GM20431 (cell line): Measurements from ENCODE around the gene HK2.
"Not testable (repeated sequence)": the region's sequence is repeated elsewhere in the genome, so short reads cannot be mapped to it uniquely, and the experiment has no call there.

Experiments used
- in situ Hi-C: fragments of 300-500 bp; cut with MseI, MboI; formaldehyde crosslinking; loops from one replicate; pipeline ENCODE4 v1.15.0; 2020; ENCODE audit warnings: low sequenced_read_pairs; ENCODE audit not compliant: unreplicated experiment

HK2 gene

DNA sequence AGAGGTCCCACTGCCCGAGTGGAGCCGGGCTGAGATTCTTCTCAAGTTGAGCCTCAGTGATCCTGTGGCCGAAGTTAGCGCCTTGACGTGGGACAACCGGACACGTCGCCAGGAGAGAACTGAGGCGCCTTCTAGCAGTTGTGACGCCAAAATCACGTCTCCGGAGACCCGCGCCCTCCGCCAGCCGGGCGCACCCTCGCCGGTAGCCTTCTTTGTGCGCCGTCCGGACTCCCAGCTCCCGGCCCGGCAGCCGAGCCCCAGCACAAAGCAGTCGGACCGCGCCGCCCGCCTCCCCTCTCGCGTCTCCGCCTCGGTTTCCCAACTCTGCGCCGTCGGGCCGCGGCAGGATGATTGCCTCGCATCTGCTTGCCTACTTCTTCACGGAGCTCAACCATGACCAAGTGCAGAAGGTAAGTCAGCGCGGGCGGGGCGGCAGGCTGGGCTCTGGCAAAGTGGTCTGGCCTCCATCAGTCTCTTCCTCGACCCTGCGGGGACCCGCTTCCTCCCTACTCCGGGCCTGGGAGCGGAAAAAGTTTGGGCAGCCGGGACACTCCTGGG, 386 bp downstream of the HK2 start:
- in situ Hi-C loops = loop anchor here (10.0 kb wide), 1 partner anchor 260 kb away; no protein-coding TSS in a partner anchor

DNA sequence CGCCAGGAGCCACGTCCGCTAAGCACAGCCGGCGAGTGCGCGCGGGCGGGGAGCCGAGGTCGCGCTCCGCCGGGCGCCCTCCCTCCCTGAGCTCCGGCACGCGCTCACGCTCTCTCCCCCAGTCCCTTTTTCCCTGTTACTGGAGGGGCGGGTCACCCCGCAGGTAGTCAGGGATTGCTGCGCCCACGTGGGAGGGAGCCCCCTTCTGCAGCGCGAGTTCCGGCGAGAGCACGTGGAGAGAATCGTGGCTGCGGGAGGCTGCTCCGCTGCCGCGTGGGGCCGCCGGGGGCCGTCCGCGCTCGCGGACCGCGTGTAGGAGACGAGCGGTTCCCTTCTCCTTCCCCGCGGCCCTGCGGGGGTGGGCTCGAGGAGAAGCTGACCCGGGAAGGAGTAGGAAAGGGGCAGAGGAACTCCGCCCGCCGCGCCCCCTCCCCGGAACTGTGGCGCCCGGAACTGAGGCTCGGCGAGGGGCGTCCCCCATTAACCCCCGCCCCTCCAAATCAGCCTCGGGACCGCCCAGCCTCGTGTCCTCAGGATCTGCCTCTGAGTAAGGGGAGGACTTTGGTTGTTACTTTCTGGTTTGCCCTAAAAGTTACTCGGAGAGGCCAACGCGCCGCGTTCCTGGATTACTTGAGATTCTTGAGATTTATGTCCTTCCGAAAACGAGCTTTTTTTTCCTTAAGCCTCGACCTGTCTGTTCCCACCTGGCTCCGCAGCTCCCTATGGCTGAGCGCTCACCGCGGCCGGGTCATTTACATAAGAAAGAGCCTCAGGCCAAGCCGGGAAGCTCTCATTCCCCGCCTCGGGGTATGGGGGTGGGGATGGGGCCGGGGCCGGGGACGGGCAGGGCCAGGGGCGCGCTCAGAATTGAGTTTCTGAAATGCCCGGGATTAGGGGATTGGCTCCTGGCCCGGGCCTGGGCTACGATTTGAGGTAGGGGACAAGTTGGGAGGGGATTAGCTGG, 1.1 kb downstream of the HK2 start:
- in situ Hi-C loops = loop anchor here (10.0 kb wide), 1 partner anchor 260 kb away; no protein-coding TSS in a partner anchor

DNA sequence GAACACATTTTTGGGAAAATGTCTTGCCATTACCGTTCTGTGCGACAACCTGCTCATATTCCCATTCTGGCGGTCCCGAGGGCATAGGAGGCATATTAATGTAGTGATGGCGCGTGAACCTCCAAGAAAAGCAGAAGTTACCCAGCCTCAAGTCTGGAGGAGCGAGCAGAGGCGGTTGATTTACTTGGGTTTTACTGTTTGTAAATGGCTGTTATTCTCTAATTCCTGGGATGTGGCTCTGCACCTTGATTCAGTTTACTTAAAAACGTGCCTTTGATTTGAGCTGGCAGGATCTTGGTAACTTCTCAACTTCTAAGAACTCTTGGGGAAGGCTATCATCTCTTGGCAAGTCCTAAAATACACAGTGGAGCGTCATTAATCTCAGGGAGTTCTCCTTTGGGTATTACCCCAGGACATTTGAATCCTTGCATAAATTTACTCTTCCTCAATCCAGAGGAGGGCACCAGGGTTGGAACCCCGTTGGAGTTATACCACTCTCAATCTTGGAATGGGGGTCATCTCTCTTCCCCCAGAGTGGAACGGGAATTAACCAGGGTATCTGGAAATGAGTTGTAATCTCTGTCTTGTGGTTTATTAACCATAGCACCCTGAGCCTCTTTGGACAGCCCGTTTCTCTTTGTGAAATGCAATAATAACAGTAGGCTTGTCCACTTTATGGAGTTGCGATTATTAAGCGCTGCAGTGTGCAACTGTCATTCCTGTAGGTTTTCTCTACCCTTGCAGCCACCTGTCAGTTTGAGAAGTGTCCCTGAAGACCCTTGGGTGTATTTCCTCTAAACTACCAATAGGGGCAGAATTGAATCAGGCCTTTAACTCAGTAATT, 2.1 kb downstream of the HK2 start:
- in situ Hi-C loops = loop anchor here (10.0 kb wide), 1 partner anchor 261 kb away; no protein-coding TSS in a partner anchor

DNA sequence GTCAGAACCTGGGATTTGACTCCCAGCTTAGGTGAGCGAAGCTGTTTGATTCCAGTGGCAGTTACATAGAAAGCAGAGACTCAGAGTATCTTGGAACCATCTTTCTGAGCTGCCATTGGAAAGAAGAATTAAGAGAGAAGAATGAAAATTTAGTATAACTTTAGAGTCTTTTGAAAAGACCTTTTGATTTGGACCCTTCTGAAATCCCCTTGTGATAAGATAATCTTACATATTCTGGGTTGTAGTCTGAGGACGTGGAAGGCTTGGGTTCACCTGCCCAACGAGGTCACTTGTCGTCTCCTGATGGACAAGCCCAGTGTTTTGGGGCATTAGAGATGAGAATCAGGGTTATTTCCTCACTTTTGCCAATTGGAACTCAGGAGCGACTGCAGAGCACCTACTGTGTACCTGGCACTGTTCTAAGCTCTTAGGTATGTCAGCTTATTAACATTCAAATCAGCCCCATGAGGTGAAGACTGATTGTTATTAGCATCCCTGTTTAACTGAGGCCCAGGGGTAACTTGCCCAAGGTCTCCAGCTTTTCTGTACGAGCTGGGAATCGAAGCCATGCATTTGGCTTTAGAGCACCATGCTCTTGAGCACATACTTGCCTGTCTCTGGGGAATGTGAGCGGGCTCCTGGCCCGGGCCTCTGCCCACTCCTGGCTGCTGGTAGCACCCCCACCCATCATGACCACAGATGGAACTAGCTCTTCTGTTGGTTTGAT, 2.9 kb downstream of the HK2 start:
- in situ Hi-C loops = loop anchor here (10.0 kb wide), 1 partner anchor 262 kb away; no protein-coding TSS in a partner anchor

DNA sequence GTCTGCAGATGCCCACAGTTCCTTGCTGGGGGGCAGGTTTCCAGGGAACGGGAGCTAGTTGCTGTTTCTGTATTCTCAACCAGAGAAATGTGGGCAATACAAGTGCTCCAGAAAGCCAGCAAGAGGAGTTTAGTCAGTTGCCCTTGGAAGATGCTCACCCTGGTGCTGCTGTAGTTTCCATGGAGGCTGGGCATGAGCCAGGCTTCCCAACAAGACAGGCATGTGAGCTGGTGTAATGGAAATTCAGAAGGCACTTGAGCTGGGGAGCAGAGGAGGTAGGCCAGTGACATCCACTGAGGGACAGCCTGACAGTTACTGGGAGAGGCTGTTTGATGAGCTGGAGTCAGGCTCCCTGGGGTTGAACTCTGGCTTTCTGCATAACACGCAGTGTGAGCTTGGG, 7.7 kb downstream of the HK2 start:
- in situ Hi-C loops = no loop called here

DNA sequence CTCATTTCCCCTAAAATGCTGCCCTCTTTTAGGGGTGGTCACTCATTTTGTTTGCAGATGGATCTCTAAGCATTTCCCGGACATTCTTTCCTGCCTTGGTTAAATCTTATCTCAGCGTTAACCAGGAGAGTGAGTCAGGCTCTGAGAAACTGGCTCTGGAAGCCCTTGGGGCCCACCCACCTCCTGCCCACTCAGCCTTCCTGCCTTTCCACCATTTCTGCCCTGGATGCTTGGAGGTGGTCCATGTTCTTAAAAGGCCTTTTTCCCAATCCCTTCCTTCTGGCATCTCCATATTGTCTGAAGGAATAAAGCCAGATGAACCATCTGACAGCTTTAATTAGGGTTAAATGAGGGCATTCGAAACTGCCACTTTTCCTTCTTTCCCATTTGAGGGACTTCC, 9.5 kb downstream of the HK2 start:
- in situ Hi-C loops = no loop called here

DNA sequence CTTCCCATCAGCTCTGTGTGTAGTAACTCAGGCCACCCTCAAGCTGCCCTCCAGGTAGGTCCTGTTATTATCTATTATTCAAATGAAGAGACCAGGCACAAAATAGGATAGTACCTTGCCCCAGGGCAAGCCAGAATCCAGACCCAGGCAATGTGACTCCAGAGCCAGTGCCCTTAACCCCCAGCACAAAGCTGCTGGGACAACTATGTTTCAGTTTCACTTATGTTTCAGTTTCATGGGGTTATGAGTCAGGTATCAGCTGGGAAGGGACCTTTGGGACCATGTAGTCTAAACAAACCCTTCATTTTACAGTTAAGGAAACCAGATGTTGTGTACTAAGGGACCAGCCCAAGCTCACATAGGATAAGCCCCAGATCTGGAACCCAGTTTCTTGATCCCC, 10.0 kb downstream of the HK2 start:
- in situ Hi-C loops = no loop called here

DNA sequence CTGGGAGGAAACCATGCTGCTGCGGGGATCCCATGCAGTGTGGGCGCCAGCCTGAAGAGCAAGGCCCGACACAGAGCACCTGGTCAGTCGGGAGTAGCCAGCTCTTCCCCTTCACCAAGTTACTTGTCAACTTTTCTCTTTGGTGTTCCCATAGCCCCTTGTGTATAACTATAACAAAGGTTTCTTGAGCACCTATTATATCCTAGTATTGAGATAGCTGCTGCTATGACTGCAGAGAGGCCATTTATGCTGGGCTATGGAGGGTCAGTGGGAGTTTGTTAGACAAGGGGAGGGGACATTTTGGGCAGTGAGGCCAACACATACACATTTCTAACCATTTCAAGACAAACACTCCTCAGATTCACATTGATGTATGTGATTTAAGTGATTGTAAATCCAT, 10.8 kb downstream of the HK2 start:
- in situ Hi-C loops = no loop called here

DNA sequence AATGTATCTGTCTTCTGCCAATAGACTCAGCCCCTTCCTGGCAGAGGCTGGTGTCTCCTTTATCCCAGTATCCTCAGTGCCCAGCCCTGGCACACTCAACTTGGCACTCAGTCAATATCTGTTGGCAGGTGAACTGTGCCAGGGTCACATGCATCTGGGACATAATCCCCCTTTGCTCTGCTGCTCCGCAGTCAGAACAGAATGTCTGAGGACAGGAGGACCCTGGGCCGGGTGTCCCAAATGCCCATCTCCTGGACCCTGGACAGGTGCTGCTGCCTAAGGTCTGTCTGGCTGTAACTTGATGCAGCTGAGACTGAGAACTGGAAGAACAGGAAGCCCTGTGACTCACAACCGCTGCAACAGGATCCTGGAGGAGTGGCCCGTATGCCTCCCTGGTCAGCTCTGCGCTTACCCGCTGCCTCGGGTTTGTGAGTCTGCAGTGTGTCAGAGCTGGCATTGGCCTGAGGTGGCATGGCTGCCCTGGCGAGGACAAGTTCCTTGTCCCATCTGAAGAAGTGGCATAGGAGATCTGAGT, 11.4 kb downstream of the HK2 start:
- in situ Hi-C loops = no loop called here

DNA sequence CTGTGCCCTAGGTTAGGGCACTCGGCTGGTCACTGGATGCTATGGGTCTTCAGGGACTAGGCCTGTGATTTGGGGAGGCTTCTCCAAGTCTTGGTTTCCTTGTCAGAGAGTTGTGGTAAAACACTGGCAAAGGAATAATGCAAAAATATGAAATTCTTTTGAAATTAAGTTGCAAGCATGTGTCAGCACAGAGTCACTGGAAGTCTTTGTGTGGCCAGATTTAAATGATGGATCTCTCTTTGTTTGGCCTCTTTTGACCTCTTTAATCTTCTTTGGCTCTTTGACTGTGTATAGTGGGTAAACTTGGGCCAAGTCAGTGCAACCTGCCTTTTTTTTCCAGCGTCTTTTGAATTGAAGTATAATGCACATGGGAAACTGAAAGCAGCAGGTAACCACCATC, 12.1 kb downstream of the HK2 start:
- in situ Hi-C loops = no loop called here

DNA sequence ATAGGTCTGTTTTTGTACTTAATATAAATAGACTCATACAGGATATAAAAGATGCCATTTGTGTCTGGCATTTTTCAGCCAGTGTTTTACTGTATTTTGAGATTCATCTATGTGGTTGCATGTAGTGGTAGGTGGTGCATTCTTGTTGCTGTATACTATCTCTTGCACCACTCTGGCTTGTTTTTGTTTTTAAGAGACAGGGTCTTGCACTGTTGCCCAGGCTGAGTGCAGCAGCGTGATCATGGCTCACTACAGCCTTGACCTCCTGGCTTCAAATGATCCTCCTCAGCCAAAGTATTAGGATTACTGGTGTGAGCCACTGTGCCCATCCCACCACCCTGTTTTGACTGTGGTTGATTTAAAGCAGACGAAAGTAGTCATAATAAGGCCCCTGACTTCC, 12.6 kb downstream of the HK2 start:
- in situ Hi-C loops = no loop called here

DNA sequence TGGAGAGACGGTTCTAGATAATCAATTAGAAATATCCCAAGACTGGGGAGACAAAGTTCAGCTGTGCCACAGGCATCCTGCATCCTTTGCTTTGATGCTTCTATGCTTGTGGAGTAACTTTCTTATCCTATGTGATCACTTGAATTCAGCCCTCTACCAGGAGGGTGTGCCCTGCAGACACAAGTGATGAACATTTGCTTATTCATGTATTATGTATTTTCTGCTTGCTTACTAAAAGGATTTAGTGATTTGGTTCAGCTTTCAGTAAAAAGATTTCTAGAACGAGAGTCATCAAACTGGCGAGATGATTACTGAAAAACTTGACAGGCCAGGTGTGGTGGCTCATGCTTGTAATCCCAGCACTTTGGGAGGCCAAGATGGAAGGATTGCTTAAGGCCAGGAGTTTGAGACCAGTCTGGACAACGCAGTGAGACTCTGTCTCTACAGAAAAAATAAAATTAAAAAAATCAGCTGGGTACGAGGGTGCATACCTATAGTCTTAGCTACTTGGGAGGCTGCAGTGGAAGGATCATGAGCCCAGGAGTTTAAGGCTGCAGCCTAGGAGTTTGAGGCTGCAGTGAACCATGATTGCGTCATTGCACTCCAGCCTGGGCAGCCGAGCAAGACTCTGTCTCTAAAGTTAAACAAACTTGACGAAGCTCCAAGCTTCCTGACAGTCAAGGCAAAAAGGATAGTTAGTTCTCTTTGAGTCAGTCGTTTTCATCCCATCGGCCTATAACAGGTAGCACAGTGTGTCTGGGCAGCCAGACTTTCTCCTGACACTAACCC, 13.3 kb downstream of the HK2 start:
- in situ Hi-C loops = no loop called here

DNA sequence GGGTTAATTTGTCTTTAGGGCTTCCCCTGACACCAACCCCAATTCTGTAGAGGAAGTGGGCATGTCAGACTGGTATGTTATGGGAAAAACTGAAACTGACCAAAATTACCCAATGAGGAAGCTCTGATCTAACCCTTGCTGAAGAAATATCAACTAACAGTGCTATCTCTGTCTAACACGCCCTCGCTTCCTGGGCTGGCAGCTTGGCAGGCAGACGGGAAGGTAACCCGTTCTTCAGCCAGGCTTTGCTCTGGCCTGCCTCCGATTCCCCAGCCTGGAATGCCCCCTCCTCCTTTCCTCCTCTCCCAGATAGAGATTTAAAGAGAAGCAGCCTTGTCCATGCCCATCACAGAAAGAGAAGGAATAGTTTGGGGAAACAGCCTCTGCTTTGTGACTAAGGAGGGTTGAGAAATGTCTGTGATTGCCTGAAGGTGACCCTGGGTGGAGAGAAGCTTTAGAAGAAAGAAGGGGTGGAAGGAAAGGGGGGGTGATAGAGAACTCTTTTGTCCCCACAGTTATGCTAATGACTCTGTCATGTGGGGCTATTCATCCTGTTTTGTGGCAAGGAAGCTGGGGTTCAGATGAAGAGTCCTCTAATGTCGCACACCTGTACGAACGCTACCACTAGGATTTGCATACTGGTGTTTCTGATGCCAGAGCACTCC, 15.4 kb downstream of the HK2 start:
- in situ Hi-C loops = no loop called here

DNA sequence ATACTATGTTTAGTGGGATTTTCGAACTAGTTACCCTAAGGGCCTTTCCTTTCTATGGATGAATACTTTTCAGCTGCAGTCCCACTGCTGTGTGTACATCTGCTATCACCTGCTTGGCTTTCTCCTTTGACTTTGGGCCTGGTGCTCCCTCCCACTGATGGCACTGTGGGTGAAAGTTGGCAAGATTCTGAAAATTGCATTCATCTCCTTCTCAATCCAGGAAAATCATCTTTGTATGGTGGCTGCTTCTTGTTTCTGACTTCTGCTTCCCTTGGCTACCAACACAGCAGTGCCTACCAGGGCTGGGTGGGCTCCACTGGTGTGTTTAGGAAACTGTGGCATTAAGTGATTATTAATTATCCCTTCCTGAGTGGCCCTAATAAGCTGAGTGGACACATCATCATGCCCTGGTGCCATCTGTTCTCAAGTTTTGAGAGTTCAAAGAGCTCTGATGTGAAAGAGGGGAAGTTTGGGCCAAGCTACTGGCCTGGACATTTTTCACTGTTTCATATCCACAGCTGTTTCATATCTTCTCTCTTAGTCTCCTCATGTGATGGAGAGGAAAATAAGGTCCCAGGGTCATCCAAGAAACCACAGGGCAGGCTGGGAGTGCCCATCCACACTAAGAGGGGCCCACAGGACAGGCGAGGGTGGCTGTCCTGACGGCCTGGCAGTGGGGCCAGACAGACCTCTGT, 16.7 kb downstream of the HK2 start:
- in situ Hi-C loops = no loop called here

DNA sequence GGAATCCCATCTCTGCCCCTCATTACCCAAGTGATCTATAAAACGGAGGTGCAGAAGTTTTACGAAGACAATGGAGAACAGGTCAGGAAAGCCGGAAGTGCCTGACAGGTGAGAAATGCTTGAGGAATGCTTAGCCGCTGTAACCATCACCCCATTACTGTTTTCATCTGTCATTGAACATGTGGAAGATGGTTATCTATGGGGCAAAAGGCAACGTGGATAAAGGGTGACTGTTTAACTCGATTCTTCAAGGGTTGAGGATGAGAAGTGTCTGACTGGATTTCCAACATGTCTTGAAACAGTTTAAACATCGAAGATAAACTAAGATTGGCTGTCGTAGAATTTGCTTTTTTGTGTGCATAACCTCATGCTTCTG, 17.3 kb downstream of the HK2 start:
- in situ Hi-C loops = no loop called here

DNA sequence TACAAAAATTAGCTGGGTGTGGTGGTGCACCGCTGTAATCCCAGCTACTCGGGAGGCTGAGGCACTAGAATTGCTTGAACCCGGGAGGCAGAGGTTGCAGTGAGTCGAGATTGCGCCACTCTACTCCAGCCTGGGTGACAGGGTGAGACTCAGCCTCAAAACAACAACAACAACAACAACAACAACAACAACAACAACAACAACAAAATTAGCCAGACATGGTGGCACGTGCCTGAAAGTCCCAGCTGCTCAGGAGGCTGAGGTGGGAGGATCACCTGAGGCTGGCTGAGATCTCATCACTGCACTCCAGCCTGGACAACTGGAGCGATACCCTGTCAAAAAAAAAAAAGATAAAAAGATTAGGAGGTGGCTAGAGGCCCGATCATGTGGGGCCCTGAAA, 19.4 kb downstream of the HK2 start:
- in situ Hi-C loops = not testable (repeated sequence)

DNA sequence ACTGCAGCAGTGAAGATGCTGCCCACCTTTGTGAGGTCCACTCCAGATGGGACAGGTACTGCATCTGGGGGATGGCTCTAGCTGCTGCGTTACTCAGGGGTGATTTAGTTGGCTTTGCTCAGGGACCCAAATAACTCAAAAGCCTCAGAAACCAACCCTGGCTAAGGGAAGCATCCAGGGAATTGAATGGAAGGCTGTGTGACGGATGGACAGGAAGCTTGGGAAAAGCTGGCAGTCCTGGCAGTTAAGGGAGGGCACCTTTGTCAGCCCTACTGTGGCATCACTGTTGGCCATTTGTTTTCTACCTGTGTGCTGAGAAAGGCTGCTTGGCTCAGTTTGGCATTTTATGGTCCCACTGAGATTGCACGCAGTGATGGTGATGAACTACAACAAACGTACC, 20.5 kb downstream of the HK2 start:
- in situ Hi-C loops = no loop called here
